ENCODE measurements around the gene CCNI2.

GRCh38 chr5:132746592-132746953, 653 bp upstream of the CCNI2 start:
- no peak for TF ChIP-seq POLR2A (IDR thresholded peaks at IDR 0.05; ENCODE audit: low read length)
- TF ChIP-seq GATA1 (IDR thresholded peaks at IDR 0.05; ENCODE audit: low read depth, low read length), result no peak
